GM21825 (cell line): ENCODE results near the gene VPS26C.

Source experiments
- ATAC-seq: cut with Tn5 transposase; IDR thresholded peaks from one replicate; pipeline ENCODE4 v1.9.1; 2021; ENCODE audit warnings: mild to moderate bottlenecking, moderate library complexity; ENCODE audit not compliant: unreplicated experiment

VPS26C gene

GRCh38 chr21:37207441-37208009, 59.6 kb downstream of the VPS26C start:
- peak; percentile 54 for ATAC-seq

- ATAC-seq: no peak
Observed at GRCh38 chr21:37206496-37206895, 60.6 kb downstream of the VPS26C start.

- ATAC-seq: no peak
Observed at GRCh38 chr21:37204580-37204979, 62.6 kb downstream of the VPS26C start.

GRCh38 chr21:37202221-37203110, 64.7 kb downstream of the VPS26C start:
- no peak for ATAC-seq

- ATAC-seq: no peak
Observed at GRCh38 chr21:37200641-37201480, 66.3 kb downstream of the VPS26C start.

- no peak for ATAC-seq
Observed at GRCh38 chr21:37199057-37199924, 67.8 kb downstream of the VPS26C start.

- ATAC-seq: no peak
Observed at GRCh38 chr21:37197746-37198145, 69.4 kb downstream of the VPS26C start.

GRCh38 chr21:37196847-37197246, 70.3 kb downstream of the VPS26C start:
- ATAC-seq: no peak

GRCh38 chr21:37195610-37196009, 71.5 kb downstream of the VPS26C start:
- ATAC-seq: no peak

- no peak for ATAC-seq
Observed at GRCh38 chr21:37195059-37195458, 72.1 kb downstream of the VPS26C start.

GRCh38 chr21:37193676-37194075, 73.5 kb downstream of the VPS26C start:
- ATAC-seq: no peak

GRCh38 chr21:37193006-37193405, 74.1 kb downstream of the VPS26C start:
- ATAC-seq: no peak

- no peak for ATAC-seq
Observed at GRCh38 chr21:37192019-37192418, 75.1 kb downstream of the VPS26C start.

GRCh38 chr21:37188825-37189224, 78.3 kb downstream of the VPS26C start:
- no peak for ATAC-seq

- ATAC-seq: no peak
Observed at GRCh38 chr21:37186983-37187382, 80.2 kb downstream of the VPS26C start.

GRCh38 chr21:37184784-37185593, 82.1 kb downstream of the VPS26C start:
- no peak for ATAC-seq

- no peak for ATAC-seq
Observed at GRCh38 chr21:37183749-37184148, 83.4 kb downstream of the VPS26C start.

GRCh38 chr21:37182222-37182621, 84.9 kb downstream of the VPS26C start:
- ATAC-seq: no peak

GRCh38 chr21:37181059-37181458, 86.1 kb downstream of the VPS26C start:
- no peak for ATAC-seq

GRCh38 chr21:37176716-37177115, 90.4 kb downstream of the VPS26C start:
- ATAC-seq: no peak
